Adipose tissue (tissue), 3 donors: ENCODE results near the gene NDUFAF4. TPM values are rescaled to one million over a fixed set of nuclear protein-coding genes. Genes with fewer than 3 reads are reported as not detected.
A peak's percentile ranks its signal among the peaks of the same experiment; 100 is the strongest.
"Not testable (repeated sequence)": the region's sequence is repeated elsewhere in the genome, so short reads cannot be mapped to it uniquely, and the experiment has no call there.

Source experiments
- H3K27ac ChIP-seq: one replicate; pipeline ENCODE4 v1.5.1; 2013; ENCODE audit warnings: low read depth, low read length
- WGBS, 3 donors: extraction: QIAGEN DNeasy Blood & Tissue Kit; methylation state at CpG; one replicate each; pipeline ENCODE4 v1.1.7; 2013; 5-methylcytosine and 5-hydroxymethylcytosine counted together
- polyA plus RNA-seq, 3 donors: library from polyadenylated mRNA; stranded (reverse); fragments of 200-250 nt; gene quantifications; one replicate each; pipeline ENCODE4 v1.2.3, GENCODE V29; 2013
- donor health status: healthy with polysubstance abuse.
- donor health status: Bipolar disorder and iron deficiency.
- donor health status: healthy.

The NDUFAF4 gene
- polyA plus RNA-seq, 3 donors: 11.0 to 29.0 (median 13.2) TPM

DNA sequence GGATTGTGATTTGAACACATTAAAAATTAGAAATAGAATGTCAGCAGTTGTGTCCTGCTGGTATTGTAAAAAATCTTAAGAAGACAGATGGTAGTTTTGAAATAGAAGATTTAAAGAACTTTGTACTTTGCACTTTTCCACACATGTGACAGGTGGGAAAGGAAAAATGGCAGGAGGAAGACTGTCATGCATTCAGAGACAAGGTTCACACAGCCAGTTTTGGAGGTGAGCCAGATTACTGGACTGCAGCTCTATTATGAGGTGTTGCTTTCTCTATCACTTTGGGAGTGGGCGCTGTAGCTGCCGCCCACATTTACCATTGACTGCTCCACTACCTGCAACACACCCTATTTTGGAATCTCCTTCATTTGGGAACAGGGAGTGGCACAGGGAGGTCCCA is 12.1 kb upstream of the NDUFAF4 start:
- 65 to 85% (median 76%) methylated on average over 2 of the region's 2 CpGs for whole genome bisulfite sequencing, 3 donors
- no peak overlapping the region for H3K27ac ChIP-seq

GRCh38 chr6:96907498-96907897 is 9.8 kb upstream of the NDUFAF4 start:
- 74 to 78% (median 76%) methylated on average over 2 of the region's 2 CpGs for WGBS, 3 donors
- no peak overlapping the region for H3K27ac ChIP-seq

DNA sequence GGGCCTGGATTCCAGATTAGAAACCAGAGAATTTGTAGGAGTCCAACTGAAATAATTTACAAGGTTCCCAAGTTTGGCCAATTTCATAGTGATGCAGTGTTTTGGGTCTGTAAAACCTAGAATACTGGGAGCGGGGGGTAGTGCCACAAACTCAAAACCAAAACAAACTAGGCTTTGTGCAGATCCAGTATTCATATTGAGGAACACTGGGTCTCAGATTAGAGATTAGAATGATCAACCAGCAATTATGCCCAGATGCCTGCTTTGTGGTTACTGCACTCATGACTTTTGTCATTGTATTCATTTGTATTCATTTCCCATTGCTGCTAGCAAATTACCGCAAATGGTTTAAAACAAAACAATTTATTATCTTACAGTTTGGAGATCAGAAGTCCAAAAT is 3.2 kb upstream of the NDUFAF4 start:
- WGBS, 3 donors: 94 to 96% (median 95%) methylated on average over 2 of the region's 2 CpGs

GRCh38 chr6:96899451-96899998 is 1.8 kb upstream of the NDUFAF4 start:
- no peak overlapping the region for H3K27ac ChIP-seq
- 80 to 96% (median 87%) methylated on average over 2 of the region's 2 CpGs for WGBS, 3 donors

More for the DNA sequence above, 3.2 kb upstream of the NDUFAF4 start:
- no peak overlapping the region for H3K27ac ChIP-seq

DNA sequence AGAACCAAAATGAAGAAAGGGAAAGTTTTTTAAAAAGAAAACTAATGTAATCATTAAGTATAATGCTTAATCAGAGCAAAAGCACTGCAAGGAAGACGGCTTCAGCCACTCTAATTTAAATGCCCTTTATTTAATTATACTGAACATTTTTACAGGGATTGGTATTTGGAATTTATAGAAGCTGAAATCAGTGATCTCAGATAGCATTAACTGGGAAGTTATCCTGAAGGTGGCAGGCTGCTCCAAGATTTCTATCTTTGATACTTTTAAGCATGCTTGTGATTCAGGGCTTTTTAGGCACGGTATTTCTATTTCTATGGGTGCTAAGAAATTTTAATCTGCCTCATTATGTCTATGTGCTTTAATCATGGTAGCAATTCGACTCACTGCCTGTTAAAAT is 1.3 kb upstream of the NDUFAF4 start:
- no peak overlapping the region for H3K27ac ChIP-seq
- WGBS, 3 donors: 17 to 35% (median 21%) methylated on average over 3 of the region's 3 CpGs

DNA sequence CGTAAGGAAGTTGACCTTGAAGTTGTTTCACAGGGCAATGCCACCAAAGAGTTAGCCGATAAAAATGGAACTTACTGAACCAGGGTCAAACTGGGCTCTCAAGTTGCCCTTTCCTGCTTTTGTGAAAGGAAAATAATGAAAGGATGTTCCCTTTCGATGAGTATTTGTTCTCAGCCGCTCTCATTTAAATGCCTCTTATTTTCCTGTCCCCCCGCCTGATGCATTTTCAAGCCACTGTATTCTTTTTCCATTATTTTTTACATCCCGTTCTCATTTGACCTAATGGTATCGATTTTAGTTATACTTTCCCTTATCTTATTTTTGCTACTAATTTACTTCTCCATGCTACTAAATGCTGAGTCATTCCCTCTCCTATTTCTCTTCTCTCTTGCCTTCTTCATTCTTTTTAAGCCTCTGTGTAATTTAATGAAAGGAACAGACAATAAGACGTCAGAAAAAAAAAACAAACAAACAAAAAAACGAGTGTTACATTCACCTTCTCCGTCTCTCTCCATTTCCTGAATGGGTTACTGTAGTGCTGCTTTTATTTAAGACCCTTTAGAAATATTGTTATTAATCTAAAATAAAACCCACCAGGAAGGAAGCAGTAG is 655 bp upstream of the NDUFAF4 start:
- H3K27ac ChIP-seq: peak overlapping the region; percentile 40
- 0 to 2% (median 2%) methylated on average over 10 of the region's 10 CpGs for WGBS, 3 donors

DNA sequence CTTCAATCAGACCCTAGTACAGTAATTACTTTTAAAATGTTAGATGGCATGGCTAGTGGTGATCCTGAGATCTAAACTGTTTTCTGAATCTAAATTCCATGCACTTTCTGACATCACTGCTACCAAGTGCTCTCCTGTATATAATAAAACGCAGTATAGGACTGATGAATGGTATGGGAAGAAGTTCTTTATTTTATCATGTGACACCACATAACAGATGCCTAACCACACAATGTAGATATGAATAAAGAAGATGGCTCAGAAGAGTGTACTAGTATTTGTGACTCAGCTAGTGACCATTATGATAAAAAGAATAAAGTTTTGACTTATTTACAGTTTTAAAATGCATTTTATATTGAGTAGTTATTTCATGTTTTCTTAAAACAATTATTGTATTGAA is 8.5 kb downstream of the NDUFAF4 start:
- WGBS, 3 donors: 0 to 57% (median 0%) methylated on average over 1 of the region's 1 CpG
- H3K27ac ChIP-seq: no peak overlapping the region

DNA sequence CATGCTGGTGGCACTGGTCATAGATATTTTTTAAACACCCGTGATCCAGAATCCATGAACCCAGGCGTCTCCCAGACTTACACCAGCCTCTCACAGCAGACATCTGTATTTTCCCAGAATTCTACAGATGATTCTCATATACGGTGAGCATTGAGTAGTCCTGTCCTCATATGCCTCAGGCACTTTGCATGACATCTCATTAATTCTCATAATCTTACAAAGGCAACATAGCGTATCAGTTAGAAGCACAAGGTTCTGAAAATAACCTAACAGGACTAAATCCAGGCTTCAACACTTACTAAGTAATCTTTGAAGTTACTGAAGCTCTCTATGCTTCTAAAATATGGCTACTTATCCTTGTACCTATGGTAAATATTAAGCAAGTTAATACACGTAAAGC is 8.9 kb downstream of the NDUFAF4 start:
- no peak overlapping the region for H3K27ac ChIP-seq
- 83 to 87% (median 87%) methylated on average over 5 of the region's 5 CpGs for WGBS, 3 donors

DNA sequence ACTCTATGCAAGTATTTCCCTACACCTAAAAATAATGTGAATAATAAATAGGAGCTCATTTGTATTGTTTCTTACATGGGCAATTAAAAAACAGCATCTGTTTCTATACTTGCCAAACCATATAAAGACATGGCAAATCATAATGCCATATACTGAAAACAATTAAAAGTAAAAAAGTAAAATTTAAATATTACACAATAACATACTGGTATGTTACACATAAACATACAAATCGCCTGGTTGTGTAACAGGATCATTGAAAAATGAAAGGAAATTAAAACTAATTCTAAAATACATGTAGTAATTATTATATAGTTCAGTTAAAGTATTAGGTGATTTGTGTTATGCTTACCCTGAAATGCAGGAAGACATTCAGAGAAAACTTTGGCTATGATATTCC is 11.2 kb downstream of the NDUFAF4 start:
- 66 to 84% (median 67%) methylated on average over 1 of the region's 1 CpG for WGBS, 3 donors

GRCh38 chr6:96885187-96885631 is 12.5 kb downstream of the NDUFAF4 start:
- H3K27ac ChIP-seq: not testable (repeated sequence)
- WGBS, 3 donors: 52 to 84% (median 80%) methylated on average over 5 of the region's 5 CpGs

More for the DNA sequence above, 11.2 kb downstream of the NDUFAF4 start:
- no peak overlapping the region for H3K27ac ChIP-seq

DNA sequence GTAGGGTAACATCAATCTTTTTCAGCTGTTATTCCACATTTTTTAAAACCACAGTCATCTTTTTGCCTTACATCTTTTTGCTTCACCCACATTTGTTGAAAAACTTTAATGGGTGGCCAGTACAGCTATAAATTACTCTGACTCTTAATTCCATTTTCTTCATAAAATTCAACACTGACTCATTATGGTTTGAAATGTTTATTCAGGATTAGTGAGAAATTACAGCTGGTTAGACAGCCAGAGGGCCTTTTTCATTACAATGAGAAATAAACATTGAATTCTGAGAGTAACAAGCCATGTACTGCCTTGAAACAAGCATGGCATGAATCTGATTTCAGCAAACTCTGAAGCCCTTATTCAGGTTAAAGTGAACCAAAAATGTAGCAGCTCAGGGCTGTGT is 19.5 kb downstream of the NDUFAF4 start:
- no peak overlapping the region for H3K27ac ChIP-seq

DNA sequence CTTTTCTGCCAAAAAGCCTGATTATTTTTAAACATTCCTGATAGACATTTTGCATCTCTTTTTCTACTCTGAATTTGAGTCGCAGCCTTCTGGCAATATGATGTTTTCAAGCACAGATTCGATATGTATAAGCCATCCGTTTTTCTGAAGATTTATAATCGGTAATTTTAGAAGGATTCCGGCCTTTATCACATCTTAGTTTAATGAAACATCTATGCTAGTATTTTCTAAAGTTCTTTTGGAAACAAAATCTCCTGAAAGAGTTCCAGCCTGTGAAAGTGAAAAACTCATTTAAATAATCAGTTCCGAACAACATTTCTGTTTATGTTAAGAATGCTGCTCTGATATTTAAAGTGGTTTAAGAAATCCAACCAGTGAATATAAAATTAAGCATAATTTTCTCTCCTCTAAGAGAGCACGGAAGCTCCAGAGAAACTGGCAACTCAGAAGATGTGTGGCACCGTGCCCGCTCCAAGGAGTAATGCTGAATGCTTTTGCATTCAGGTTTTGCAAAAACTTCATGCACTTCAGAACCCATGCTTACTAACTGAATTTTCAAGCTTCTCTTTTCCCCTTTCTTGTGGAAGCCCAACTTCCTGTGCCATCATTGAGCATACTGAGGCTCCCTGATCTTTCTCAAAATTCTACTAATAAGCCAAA is 20.7 kb downstream of the NDUFAF4 start:
- H3K27ac ChIP-seq: no peak overlapping the region
- 82 to 87% (median 84%) methylated on average over 9 of the region's 9 CpGs for WGBS, 3 donors

GRCh38 chr6:96872976-96873375 is 24.7 kb downstream of the NDUFAF4 start:
- H3K27ac ChIP-seq: no peak overlapping the region
- 73 to 78% (median 76%) methylated on average over 1 of the region's 1 CpG for WGBS, 3 donors

DNA sequence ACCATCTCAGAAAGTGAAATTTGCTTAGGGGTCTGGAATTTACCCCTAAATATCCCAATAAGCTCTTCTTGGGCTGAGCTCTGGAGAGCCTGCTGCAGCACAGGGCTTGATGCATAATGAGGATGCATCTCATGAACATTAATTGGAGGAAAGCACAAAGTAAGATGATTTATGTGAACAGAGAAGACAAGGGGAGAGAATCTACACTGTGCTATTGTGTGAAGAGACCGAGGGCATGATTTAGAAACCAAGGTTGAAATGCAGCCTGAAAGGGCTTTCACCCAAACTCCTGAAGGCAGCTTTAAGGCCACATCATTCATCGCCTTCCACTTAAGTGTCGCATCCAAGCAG is 32.7 kb downstream of the NDUFAF4 start:
- 84 to 91% (median 90%) methylated on average over 3 of the region's 3 CpGs for WGBS, 3 donors
- no peak overlapping the region for H3K27ac ChIP-seq

DNA sequence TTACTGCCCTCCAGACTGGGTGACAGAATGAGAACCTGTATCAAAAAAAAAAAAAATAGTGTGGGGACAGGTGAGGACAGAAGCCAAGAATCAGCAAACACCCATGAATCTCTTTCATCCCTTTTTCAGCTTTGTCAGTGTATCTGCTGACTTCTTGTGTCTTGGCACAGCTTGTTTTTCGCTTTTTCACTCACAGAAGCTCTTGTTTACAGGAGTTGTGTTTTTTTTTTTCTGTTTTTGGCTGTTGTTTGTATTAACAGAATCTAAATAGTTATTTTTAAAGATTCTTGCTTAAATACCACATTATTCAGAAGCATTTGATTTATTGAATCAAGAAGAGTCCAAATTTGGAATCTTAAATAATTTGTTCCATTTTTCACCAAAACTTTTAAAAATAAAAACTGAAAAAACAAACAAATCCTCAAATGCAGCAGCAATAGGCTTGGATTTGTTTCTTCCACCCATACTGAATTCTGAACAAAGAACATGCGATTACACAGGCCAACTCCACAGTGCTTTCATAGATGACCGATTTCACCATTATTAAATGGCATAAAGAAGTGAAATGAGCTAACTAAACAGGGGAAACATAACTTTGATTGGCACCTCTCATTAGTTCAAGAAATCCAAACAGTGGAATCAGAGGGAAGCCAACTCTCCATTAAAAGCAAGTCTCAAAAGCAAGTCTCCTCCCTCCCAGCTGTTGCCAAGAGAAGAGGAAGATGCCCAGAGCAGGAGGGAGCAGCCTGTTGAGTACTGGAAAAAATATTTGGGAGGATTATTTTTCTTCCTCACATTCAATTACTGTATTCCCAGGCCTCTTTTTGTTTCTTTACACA is 33.3 kb downstream of the NDUFAF4 start:
- no peak overlapping the region for H3K27ac ChIP-seq
- WGBS, 3 donors: 30 to 90% (median 78%) methylated on average over 3 of the region's 3 CpGs

GRCh38 chr6:96862560-96862959 is 35.1 kb downstream of the NDUFAF4 start:
- H3K27ac ChIP-seq: no peak overlapping the region
- 58 to 65% (median 63%) methylated on average over 1 of the region's 1 CpG for WGBS, 3 donors

GRCh38 chr6:96861588-96861987 is 36.1 kb downstream of the NDUFAF4 start:
- no peak overlapping the region for H3K27ac ChIP-seq

DNA sequence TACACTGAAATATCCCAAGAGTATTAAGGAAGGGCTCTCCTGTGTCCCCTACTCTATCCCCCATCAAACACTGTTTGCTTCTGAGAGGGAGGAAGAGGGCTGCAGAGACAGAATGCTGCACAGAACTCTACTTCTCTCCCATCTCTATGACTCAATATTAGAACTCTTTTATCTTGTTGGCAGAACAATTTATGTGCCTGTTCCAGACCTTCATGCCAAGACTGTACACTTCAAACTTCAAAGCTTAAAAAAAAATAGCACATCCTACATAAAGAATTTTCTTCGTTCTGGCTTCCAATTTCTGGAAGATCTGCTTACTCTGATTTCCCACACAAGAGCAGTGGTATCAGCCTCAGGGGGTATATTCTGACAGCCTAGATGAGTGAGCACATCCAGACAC is 40.8 kb downstream of the NDUFAF4 start:
- no peak overlapping the region for H3K27ac ChIP-seq
- 54 to 71% (median 58%) methylated on average over 1 of the region's 1 CpG for WGBS, 3 donors

GRCh38 chr6:96853083-96853482 is 44.6 kb downstream of the NDUFAF4 start:
- 79 to 89% (median 80%) methylated on average over 2 of the region's 2 CpGs for WGBS, 3 donors
- no peak overlapping the region for H3K27ac ChIP-seq
